Measurements from ENCODE around the gene ENTPD8. TPM values are rescaled to one million over a fixed set of nuclear protein-coding genes. Genes with fewer than 3 reads are reported as not detected.
A peak's percentile ranks its signal among the peaks of the same experiment; 100 is the strongest.
"Not testable (repeated sequence)": the region's sequence is repeated elsewhere in the genome, so short reads cannot be mapped to it uniquely, and the experiment has no call there.

Gene ENTPD8
- total RNA-seq, 4 donors from 2014 or later: not detected

GRCh38 chr9:137453643-137454081, 12.5 kb upstream of the ENTPD8 start:
- WGBS, 2 donors: 27 to 32% methylated on average over 12 to 24 of the region's 25 CpGs
- Histone ChIP-seq H3K36me3 (peaks cover under 1 to 62% (median 4%) of the 10 kb centered on the region in 3 donors), H3K9me3 (no peaks in the 10 kb centered on the region), H3K27me3 (no peaks in the 10 kb centered on the region), H3K27ac (peak overlapping the region in 3 of 4 donors; percentile 45 to 66 (median 52)), H3K4me3 (peak overlapping the region in 3 of 4 donors; percentile 19 to 47 (median 40)), H3K4me1 (peaks cover 0 to 53% (median 37%) of the 10 kb centered on the region in 4 donors)
- peak; percentile 64 to 68 for DNase-seq (ENCODE audit: low spot score in 2 of 2)
- TF ChIP-seq, protein P1, sequence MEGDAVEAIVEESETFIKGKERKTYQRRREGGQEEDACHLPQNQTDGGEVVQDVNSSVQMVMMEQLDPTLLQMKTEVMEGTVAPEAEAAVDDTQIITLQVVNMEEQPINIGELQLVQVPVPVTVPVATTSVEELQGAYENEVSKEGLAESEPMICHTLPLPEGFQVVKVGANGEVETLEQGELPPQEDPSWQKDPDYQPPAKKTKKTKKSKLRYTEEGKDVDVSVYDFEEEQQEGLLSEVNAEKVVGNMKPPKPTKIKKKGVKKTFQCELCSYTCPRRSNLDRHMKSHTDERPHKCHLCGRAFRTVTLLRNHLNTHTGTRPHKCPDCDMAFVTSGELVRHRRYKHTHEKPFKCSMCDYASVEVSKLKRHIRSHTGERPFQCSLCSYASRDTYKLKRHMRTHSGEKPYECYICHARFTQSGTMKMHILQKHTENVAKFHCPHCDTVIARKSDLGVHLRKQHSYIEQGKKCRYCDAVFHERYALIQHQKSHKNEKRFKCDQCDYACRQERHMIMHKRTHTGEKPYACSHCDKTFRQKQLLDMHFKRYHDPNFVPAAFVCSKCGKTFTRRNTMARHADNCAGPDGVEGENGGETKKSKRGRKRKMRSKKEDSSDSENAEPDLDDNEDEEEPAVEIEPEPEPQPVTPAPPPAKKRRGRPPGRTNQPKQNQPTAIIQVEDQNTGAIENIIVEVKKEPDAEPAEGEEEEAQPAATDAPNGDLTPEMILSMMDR (IDR thresholded peaks at IDR 0.05): no peak
- TF ChIP-seq POLR2A (IDR thresholded peaks at IDR 0.05) (no peak), EP300 (IDR thresholded peaks at IDR 0.05) (no peak)

- no peaks in the 10 kb centered on the region for H3K9me3 ChIP-seq
- peaks cover 0 to 47% (median 30%) of the 10 kb centered on the region in 4 donors for H3K4me1 ChIP-seq
- H3K36me3 ChIP-seq: peaks cover 2 to 68% (median 4%) of the 10 kb centered on the region in 3 donors
- peak overlapping the region in 2 of 4 donors; percentile 40 to 47 for H3K4me3 ChIP-seq
- DNase-seq (ENCODE audit: low spot score in 2 of 2): no peak
- WGBS, 2 donors: 82 to 91% methylated on average over 28 to 32 of the region's 43 CpGs
- TF ChIP-seq EP300 (IDR thresholded peaks at IDR 0.05) (no peak), POLR2A (IDR thresholded peaks at IDR 0.05) (no peak)
- TF ChIP-seq, protein P1 (IDR thresholded peaks at IDR 0.05): no peak
- H3K27ac ChIP-seq: peak overlapping the region in 3 of 4 donors; percentile 45 to 66 (median 52)
- H3K27me3 ChIP-seq: no peaks in the 10 kb centered on the region
Measured at GRCh38 chr9:137452761-137453642, 11.8 kb upstream of the ENTPD8 start.

GRCh38 chr9:137452006-137452760, 11.0 kb upstream of the ENTPD8 start:
- Histone ChIP-seq H3K4me1 (peaks cover 0 to 40% (median 28%) of the 10 kb centered on the region in 4 donors), H3K27me3 (no peaks in the 10 kb centered on the region), H3K9me3 (no peaks in the 10 kb centered on the region), H3K4me3 (no peak overlapping the region), H3K27ac (no peak overlapping the region), H3K36me3 (peaks cover 2 to 65% (median 4%) of the 10 kb centered on the region in 3 donors)
- no peak for DNase-seq (ENCODE audit: low spot score in 2 of 2)
- WGBS, 2 donors: 90 to 94% methylated on average over 15 to 17 of the region's 17 CpGs
- TF ChIP-seq EP300 (IDR thresholded peaks at IDR 0.05) (no peak), POLR2A (IDR thresholded peaks at IDR 0.05) (no peak)
- TF ChIP-seq, protein P1 (IDR thresholded peaks at IDR 0.05): no peak

DNA sequence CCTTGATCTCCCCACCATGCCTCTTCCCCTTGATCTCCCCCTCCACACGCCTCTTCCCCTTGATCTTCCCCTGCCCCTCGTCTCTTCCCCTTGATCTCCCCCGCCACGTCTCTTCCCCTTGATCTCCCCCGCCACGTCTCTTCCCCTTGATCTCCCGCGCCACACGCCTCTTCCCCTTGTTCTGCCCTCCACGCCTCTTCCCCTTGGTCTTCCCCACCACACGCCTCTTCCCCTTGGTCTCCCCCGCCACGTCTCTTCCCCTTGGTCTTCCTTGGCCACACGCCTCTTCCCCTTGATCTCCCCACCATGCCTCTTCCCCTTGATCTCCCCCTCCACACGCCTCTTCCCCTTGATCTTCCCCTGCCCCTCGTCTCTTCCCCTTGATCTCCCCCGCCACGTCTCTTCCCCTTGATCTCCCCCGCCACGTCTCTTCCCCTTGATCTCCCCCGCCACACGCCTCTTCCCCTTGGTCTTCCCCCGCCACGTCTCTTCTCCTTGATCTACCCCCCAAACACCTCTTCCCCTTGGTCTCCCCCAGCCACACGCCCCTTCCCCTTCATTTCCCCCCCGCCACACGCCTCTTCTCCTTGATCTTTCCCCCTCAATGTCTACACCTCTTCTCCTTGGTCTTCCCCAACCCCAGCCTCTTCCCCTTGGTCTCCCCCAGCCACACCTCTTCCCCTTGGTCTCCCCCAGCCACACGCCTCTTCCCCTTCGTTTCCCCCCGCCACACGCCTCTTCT, 10.3 kb upstream of the ENTPD8 start:
- H3K27me3 ChIP-seq; H3K9me3 ChIP-seq; H3K27ac ChIP-seq; H3K4me3 ChIP-seq; DNase-seq (ENCODE audit: low spot score in 2 of 2): not testable (repeated sequence)
- H3K36me3 ChIP-seq: peaks cover 0 to 57% (median 2%) of the 10 kb centered on the region in 3 donors
- 74 to 94% methylated on average over 6 to 7 of the region's 31 CpGs for WGBS, 2 donors
- peaks cover 0 to 40% (median 28%) of the 10 kb centered on the region in 4 donors for H3K4me1 ChIP-seq

GRCh38 chr9:137450539-137451222, 9.5 kb upstream of the ENTPD8 start:
- not testable (repeated sequence) for DNase-seq (ENCODE audit: low spot score in 2 of 2)

More at GRCh38 chr9:137450539-137451222, 9.5 kb upstream of the ENTPD8 start:
- not testable (repeated sequence) for H3K9me3 ChIP-seq, H3K4me3 ChIP-seq, H3K27ac ChIP-seq, H3K27me3 ChIP-seq
- Histone ChIP-seq H3K4me1 (peaks cover 0 to 40% (median 27%) of the 10 kb centered on the region in 4 donors), H3K36me3 (peaks cover 0 to 51% (median 2%) of the 10 kb centered on the region in 3 donors)
- 81 to 83% methylated on average over 17 to 21 of the region's 24 CpGs for WGBS, 2 donors
